GM18519 (cell line): ENCODE measurements around the gene GARIN5B.
"Not testable (repeated sequence)": the region's sequence is repeated elsewhere in the genome, so short reads cannot be mapped to it uniquely, and the experiment has no call there.

ENCODE experiments used
- ATAC-seq: cut with Tn5 transposase; IDR thresholded peaks from one replicate; pipeline ENCODE4 v1.9.1; 2021; ENCODE audit warnings: mild to moderate bottlenecking, moderate library complexity; ENCODE audit not compliant: unreplicated experiment, low FRiP score

The GARIN5B gene

DNA sequence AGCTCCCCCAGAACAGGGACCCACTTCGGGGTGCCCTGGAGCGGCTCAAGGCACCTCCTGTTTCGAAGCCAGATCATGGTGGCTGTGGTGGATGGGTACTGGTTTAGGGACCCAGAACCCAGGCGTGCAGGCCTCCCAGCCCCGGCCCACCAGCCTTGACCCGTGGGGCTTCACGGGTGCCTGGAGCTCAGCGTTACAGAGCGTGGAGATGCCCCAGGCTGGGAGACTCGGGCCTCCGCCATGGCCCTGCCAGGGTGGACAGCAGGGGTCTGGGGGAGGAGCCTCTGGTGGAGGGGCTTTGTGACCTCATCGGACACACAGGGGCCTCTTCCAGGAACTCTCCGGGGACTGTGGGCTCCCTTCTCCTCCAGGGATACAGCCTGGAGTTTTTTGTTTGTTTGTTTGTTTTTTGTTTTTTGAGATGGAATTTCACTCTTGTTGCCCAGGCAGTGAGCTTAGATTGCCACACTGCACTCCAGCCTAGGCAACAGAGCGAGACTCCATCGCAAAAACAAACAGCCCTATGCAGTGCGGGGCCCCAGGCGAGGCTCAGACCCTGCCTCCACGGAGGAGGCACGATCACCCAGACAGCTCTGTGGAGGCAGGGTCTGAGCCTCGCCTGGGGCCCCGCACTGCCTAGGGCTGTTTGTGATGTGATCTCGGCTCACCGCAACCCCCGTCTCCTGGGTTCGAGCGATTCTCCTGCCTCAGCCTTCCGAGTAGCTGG, at the start of gene GARIN5B:
TSS of gene GARIN5B (minus strand) at position 271 of the 727 bp plus-strand sequence. CDS start at position 77, 194 bp downstream.
- ATAC-seq: no peak

DNA sequence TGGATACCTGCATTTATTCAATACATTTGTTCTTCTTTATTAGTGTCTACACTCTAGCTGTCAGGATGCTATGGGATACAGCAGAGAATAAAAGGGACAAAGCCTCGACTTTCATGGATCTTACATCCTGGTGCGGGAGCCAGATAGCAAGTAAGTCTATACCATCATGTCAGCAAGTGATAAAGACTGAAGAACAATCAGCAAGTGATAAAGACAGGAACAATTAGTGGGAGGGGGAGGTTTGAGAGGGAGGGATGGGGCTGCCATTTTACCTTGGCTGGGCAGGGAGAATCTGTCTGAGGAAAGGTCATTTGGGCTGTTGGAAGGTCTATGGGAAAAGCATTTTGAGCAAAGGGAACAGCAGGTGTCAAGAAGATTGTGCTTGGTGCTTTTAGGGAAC, 47.1 kb upstream of the GARIN5B start:
- ATAC-seq: no peak

- not testable (repeated sequence) for ATAC-seq
These were observed 46.1 kb upstream of the GARIN5B start for GRCh38 chr19:55409179-55409578.

- no peak for ATAC-seq
These were observed 45.4 kb upstream of the GARIN5B start for GRCh38 chr19:55408533-55408872.

DNA sequence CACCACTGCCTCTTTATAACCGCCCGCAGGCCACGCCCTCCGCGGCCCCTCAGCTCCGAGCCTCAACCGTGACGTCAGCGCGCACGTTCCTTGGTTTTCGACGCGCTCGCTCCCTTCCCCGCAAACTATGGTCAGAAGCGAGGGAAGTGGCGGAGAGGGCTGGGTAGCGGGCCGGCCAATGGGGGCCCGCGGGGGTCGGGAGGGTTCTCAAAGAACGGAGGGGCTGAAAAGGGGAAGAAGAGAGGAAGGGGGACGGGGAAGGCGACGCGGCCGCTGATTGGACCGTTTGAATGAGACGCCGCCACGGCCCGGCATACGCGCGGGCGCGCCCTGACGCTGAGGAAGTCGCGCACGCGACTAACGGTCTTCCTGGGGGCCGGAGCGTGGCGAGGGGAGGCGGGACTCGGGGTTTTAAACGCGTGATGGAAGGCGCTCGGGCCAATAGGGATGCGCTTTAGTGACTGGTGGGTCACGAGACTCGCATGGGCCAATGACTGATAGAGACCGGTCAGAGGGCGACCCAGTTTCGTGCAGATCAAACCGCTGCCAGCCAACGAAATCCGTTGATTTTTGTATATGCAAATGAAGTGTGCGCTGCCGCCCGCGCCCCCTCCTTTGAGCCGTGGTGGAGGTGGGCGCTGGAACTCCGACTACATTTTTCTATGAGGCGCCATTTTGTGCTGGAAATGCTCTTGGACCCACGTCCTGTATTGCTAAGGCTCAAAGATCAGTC, 44.9 kb upstream of the GARIN5B start:
- peak; percentile 70 for ATAC-seq

DNA sequence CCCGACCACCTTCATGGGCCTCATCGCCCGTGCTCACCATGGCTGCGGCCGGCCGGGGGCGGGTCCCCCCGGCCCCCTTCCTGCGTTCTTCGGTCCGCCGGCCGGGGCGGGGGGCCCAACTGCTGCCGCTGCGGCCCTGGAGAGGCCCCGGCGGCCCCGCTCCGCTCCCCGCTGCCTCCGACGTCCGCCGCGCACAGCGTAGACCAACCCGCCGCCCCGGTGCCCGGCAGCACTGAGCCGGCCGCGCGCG, 44.4 kb upstream of the GARIN5B start, which contains the start of gene UBE2S:
TSS of gene UBE2S (minus strand) at position 239 of the 250 bp plus-strand sequence. CDS start at position 40, 199 bp downstream.
- ATAC-seq: not testable (repeated sequence)

DNA sequence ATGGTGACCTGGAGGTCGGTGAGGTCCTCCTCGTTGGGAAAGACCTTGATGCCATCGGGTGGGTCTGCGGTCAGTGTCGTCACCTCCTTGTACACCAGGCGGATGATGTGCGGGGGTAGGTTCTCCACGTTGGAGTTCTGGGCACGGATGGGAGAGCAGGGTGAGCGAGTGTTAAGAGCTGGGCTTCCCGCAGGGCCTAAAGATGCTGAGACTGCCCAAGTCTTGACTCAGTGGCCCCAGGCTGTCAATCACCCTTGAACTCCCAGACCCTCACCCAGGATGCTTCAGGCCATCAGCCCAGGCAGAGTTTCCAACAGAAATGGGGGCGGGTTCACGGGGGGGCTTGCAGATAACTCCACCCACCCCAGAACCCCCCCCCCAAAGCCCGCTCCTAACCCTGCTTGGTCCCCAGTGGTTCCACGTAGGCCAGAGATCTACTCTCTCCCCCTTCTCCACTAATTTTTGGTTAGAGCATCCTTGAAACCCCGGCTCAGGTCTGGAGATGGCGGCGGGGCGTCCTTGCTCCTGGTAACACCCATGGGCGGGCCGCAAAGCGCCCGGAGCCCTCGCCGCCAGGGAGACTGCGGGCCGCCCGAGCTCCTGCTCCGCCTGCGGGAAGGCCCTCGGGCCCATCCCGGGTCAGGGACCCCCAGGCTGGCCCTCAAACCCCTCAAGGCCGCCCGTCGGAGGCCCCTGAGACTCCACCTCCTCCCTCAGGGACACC, 43.9 kb upstream of the GARIN5B start:
- ATAC-seq: peak; percentile 11

DNA sequence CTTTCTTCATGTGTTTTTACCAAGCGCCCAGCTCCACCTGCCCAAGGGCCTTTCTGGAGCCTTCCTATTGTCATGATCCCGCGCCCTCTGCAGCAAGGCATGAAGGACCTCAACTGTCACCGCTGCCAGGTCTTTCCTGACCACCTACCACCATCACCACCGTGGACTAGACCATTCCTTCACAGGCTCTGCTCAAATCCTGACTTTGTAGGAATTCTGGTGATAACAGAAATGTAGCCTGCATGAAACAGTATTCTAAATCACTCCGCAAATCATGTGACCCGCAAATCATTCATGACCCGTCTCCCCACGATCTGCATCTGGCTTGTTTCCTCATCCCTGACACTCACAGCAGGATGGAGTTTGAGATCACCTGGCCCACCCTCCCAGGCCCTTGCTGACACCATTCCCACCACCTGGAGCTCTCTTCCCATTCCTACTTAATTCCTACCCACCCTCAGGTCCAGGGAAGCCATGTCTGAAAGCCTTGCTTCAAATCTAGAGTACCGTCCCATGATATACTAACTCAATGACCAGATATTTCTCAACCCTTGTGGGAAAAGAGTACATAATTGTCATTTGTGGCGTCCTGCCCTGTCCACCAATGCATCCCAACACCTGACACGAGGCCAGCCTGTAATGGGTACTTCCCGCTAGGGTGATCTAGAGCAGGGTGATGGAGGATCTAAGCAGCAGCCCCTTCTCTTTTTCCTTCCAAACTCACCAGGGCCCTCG, 43.2 kb upstream of the GARIN5B start:
- no peak for ATAC-seq

- no peak for ATAC-seq
These were observed 42.6 kb upstream of the GARIN5B start for GRCh38 chr19:55405638-55406037.

GRCh38 chr19:55402509-55402908, 39.4 kb upstream of the GARIN5B start:
- no peak for ATAC-seq

- ATAC-seq: not testable (repeated sequence)
These were observed 38.3 kb upstream of the GARIN5B start for GRCh38 chr19:55401390-55401789.

- ATAC-seq: no peak
These were observed 37.4 kb upstream of the GARIN5B start for GRCh38 chr19:55400281-55401087.

- ATAC-seq: no peak
These were observed 35.3 kb upstream of the GARIN5B start for GRCh38 chr19:55398200-55398925.

DNA sequence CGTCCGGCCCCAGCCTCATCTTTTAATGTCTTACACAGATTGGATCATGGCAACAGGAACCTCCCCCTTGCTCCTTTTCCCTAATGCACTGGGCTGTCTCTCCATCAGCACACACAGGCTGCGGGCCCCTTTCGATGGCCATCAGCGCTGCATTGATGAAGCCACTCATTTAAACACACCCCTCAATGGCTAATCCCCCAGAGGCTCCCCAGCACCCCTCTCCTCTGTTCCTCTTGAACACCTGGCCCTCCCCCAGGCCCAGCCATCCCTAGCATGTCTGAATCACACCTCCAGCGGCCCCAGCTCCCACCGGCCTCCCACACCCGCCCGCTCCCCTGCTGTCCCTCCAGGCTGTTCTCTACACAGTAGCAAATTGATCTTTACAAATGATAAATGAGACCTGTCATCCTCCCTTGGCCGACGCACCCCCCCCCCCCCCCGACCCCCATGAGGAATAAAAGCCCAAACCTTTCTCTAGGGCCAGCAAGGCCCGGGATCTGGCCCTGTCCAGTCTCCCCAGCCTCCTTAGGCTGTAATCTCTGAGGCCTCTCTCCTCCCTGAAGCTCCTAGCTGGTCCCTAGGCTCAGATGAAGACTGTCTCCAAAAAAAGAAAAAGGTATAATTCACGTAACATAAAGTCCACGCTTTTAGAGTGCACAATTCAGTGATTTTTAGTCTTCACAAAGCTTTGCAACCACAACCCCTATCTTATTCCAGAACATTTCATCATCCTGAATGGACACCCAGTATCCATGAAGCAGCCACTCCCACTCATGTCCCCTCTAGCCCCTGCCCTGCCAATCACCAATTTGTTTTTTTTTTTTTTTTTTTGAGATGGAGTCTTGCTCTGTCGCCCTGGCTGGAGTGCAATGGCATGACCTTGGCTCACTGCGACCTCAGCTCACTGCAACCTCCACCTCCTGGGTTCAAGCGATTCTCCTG, 30.0 kb upstream of the GARIN5B start:
- no peak for ATAC-seq

DNA sequence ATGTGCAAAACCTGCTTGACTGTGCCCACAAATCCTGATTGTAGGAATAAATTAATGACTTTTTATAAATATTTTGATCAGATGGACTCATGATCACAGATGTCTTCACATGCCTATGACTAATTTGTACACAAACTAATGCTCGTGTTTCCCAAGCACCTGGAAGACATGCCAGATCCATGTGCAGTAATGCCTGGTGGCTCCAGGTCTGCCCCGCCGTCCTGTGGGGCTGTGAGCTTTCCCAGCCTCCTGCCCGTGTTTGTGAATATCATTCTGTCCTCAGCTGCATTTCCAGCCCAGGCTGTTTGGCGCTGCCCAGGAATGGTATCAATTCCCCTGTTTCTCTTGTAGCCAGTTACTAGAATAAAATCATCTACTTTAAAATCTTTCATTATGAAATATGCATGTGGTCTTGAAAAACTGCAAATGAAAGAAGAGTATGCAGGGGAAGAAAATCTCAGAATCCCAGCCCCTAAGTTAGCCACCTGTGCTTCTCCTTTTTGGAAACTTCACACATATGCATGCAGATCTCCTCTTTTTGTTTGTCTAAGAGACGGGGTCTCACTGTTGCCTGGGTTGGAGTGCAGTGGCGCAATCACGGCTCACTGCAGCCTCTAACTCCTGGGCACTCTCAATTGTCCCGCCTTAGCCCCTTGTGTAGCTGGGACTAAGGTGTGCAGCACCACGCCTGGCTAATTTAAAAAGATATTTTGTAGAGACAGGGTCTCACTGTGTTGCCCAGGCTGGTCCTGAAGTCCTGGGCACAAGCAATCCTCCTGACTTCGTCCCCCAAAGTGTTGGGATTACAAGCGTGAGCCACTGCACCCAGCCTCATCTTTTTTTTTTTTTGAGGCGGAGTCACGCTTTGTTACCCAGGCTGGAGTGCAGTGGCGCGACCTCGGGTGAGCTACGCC, 28.9 kb upstream of the GARIN5B start:
- ATAC-seq: no peak

GRCh38 chr19:55391191-55391670, 28.2 kb upstream of the GARIN5B start:
- no peak for ATAC-seq

- no peak for ATAC-seq
These were observed 27.4 kb upstream of the GARIN5B start for GRCh38 chr19:55390461-55390880.
